Measurements from ENCODE around the gene TPMT. TPM values are rescaled to one million over a fixed set of nuclear protein-coding genes. Genes with fewer than 3 reads are reported as not detected.
A peak's percentile ranks its signal among the peaks of the same experiment; 100 is the strongest.
"Not testable (repeated sequence)": the region's sequence is repeated elsewhere in the genome, so short reads cannot be mapped to it uniquely, and the experiment has no call there.

TPMT gene
- total RNA-seq, 4 donors from 2014 or later, result 8.1 to 16.1 (median 12.7) TPM

- H3K4me3 ChIP-seq, result no peak overlapping the region
- TF ChIP-seq CTCF (IDR thresholded peaks at IDR 0.05), result no peak
- TF ChIP-seq POLR2A (IDR thresholded peaks at IDR 0.05), result no peak
- peaks cover 0 to 39% (median 0%) of the 10 kb centered on the region in 3 donors for H3K36me3 ChIP-seq
- DNase-seq, result no peak
- peak overlapping the region in 1 of 4 donors; percentile 8 for H3K27ac ChIP-seq
- intact Hi-C loops (cut with DNase I), result no loop called here
- 88 to 94% methylated on average over 4 of the region's 5 CpGs for WGBS, 2 donors
- H3K27me3 ChIP-seq, result no peaks in the 10 kb centered on the region
- H3K4me1 ChIP-seq, result no peaks in the 10 kb centered on the region
- H3K9me3 ChIP-seq, result no peaks in the 10 kb centered on the region
Observed at GRCh38 chr6:18179770-18180356, 25.0 kb upstream of the TPMT start.

- Histone ChIP-seq H3K36me3 (peaks cover 0 to 44% (median 0%) of the 10 kb centered on the region in 3 donors), H3K4me1 (no peaks in the 10 kb centered on the region), H3K4me3 (no peak overlapping the region), H3K27ac (no peak overlapping the region), H3K27me3 (no peaks in the 10 kb centered on the region), H3K9me3 (no peaks in the 10 kb centered on the region)
- 90 to 91% methylated on average over 3 of the region's 3 CpGs for WGBS, 2 donors
- intact Hi-C loops (cut with DNase I), result no loop called here
- TF ChIP-seq CTCF (IDR thresholded peaks at IDR 0.05) (no peak), POLR2A (IDR thresholded peaks at IDR 0.05) (no peak)
- no peak for DNase-seq
Observed at GRCh38 chr6:18178960-18179615, 24.2 kb upstream of the TPMT start.

- Histone ChIP-seq H3K4me1 (no peaks in the 10 kb centered on the region), H3K4me3 (no peak overlapping the region), H3K27me3 (no peaks in the 10 kb centered on the region), H3K36me3 (peaks cover 0 to 60% (median 0%) of the 10 kb centered on the region in 3 donors), H3K9me3 (no peaks in the 10 kb centered on the region), H3K27ac (no peak overlapping the region)
- intact Hi-C loops (cut with DNase I), result no loop called here
- DNase-seq, result no peak
- 87% methylated on average over 4 of the region's 4 CpGs for WGBS, 2 donors
- no peak for TF ChIP-seq CTCF (IDR thresholded peaks at IDR 0.05)
- TF ChIP-seq POLR2A (IDR thresholded peaks at IDR 0.05), result no peak
Observed at GRCh38 chr6:18177286-18177965, 22.5 kb upstream of the TPMT start.

GRCh38 chr6:18176198-18176597, 21.3 kb upstream of the TPMT start:
- H3K27ac ChIP-seq; H3K4me1 ChIP-seq; intact Hi-C loops (cut with DNase I); DNase-seq; H3K27me3 ChIP-seq; H3K9me3 ChIP-seq; H3K4me3 ChIP-seq: not testable (repeated sequence)
- WGBS, 2 donors, result 83 to 84% methylated on average over 4 of the region's 4 CpGs
- H3K36me3 ChIP-seq, result peaks cover 0 to 71% (median 0%) of the 10 kb centered on the region in 3 donors

- no peak overlapping the region for H3K27ac ChIP-seq
- intact Hi-C loops (cut with DNase I), result no loop called here
- TF ChIP-seq POLR2A (IDR thresholded peaks at IDR 0.05) (no peak), CTCF (IDR thresholded peaks at IDR 0.05) (no peak)
- H3K36me3 ChIP-seq, result peaks cover 0 to 86% (median 0%) of the 10 kb centered on the region in 3 donors
- DNase-seq, result no peak
- H3K27me3 ChIP-seq, result no peaks in the 10 kb centered on the region
- H3K9me3 ChIP-seq, result peaks cover 0 to 7% (median 0%) of the 10 kb centered on the region in 3 donors
- no peaks in the 10 kb centered on the region for H3K4me1 ChIP-seq
- H3K4me3 ChIP-seq, result no peak overlapping the region
- 73 to 82% methylated on average over 7 of the region's 7 CpGs for WGBS, 2 donors
Observed at GRCh38 chr6:18171871-18172270, 17.0 kb upstream of the TPMT start.

Data from esophagus squamous epithelium (tissue), 5 donors.